ENCODE measurements around the gene VARS2. TPM values are rescaled to one million over a fixed set of nuclear protein-coding genes. Genes with fewer than 3 reads are reported as not detected.

VARS2 gene
- polyA plus RNA-seq, 6 donors from 2014 or later: 1.2 to 28.4 (median 19.4) TPM

DNA sequence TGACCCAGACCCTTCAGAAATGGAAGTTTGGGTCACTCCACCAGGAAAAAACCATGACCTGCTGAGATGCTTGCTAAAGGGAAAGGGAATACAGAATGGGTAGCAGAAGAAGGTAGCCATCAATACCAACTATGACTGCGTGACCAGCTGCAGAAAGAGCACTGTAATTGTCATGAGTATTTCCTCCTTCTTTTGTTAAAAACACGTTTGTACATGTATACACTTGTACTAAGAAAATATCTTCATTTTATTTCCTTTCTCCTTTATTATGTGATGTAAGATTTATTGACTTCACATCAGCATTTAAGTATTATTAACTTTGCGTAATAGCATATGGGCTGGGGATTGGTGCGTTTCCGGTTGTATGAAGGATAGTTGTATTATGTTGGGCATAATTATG lies 56.9 kb downstream of the VARS2 start:
- peaks cover 0 to 3% (median 0%) of the 10 kb centered on the region in 7 donors for H3K9me3 Mint-ChIP-seq
- H3K4me3 Mint-ChIP-seq: no peak overlapping the region
- no peaks in the 10 kb centered on the region for H3K36me3 Mint-ChIP-seq
- H3K4me1 Mint-ChIP-seq: peaks cover 4 to 6% (median 6%) of the 10 kb centered on the region in 3 donors
- ATAC-seq (ENCODE audit: low read depth in 2 of 2) (no peak), DNase-seq (no peak)
- H3K27ac Mint-ChIP-seq: no peak overlapping the region
- H3K27me3 Mint-ChIP-seq: peaks cover 13 to 40% (median 39%) of the 10 kb centered on the region in 3 donors

DNA sequence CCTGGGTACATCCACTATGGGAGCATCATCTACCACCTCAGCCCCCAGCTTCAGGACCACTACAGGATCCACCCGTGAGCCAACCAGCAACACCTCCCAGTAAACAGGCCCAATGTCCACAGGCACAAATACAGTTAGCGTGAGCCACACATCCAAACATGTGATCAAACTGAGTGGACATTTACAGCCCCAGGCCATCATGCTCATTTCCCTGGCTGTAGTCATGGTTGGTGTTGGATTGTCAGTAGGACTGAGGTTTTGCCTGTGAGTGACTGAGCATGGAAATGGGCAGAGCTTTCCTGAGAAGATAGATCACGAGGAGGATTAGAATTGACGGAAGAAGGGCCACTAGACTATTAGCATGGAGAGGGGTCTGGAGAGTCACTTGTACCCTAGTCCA lies 58.8 kb downstream of the VARS2 start:
- Mint-ChIP-seq H3K27me3 (peaks cover 5 to 38% (median 35%) of the 10 kb centered on the region in 3 donors), H3K9me3 (peaks cover 0 to 4% (median 0%) of the 10 kb centered on the region in 7 donors), H3K27ac (no peak overlapping the region), H3K4me1 (peaks cover 4 to 6% (median 6%) of the 10 kb centered on the region in 3 donors), H3K36me3 (no peaks in the 10 kb centered on the region), H3K4me3 (peak overlapping the region in 1 of 8 donors; percentile 21)
- ATAC-seq (ENCODE audit: low read depth in 2 of 2) (no peak), DNase-seq (no peak)

DNA sequence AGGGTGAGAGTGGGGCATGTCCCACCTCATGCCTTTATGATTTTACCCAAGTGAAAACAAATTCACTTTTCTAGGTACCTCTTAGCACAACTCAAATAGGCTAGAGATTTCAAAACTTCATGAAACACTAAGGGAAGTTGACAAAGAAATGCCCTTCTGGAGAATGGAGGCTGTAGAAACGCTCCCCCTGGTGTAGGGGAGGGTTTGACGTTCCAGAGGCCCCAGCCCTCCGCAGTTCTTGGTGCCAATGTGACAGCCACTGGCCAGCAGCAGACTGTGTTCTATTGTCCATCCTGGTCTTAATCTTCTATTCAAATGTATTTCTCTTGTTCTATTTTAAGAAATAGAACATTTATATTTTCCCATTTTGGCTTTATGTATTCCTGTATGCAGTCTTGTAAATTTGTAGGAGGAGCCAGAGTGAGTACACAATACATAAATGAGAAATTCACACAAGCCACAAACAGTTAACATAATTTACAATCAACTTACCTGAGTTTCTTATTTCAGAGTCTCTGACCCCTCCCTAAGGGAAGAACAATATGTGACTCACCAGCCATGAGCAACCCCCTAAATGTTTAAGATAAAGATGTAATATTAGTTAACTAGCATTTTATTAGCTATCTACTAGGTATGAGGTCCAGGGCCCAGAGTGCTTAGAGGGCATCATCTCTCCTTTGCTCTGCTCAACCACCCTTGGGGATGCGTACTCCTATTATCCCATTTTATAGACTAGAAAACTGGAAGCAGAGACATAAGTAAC lies 60.6 kb downstream of the VARS2 start:
- peaks cover 0 to 5% (median 0%) of the 10 kb centered on the region in 3 donors for H3K4me1 Mint-ChIP-seq
- H3K27ac Mint-ChIP-seq: no peak overlapping the region
- no peak overlapping the region for H3K4me3 Mint-ChIP-seq
- H3K36me3 Mint-ChIP-seq: no peaks in the 10 kb centered on the region
- H3K27me3 Mint-ChIP-seq: peaks cover 11 to 43% (median 40%) of the 10 kb centered on the region in 3 donors
- ATAC-seq (ENCODE audit: low read depth in 2 of 2) (no peak), DNase-seq (no peak)
- peaks cover 0 to 3% (median 0%) of the 10 kb centered on the region in 7 donors for H3K9me3 Mint-ChIP-seq

Other genes with a start within 250 kb of the VARS2 start
- 10 to 100 TPM in 5 of 6 donors, 1 to 10 TPM in 1; 4.2 to 27.0 (median 16.1) TPM for gene DHX16, start 241.2 kb upstream of the VARS2 start, polyA plus RNA-seq (ENCODE audit: low read depth in 6 of 6)
- 100 to 1,000 TPM in 1 of 6 donors, 10 to 100 TPM in 5; 70.3 to 103 (median 82.6) TPM for gene PPP1R18, start 227.6 kb upstream of the VARS2 start, polyA plus RNA-seq (ENCODE audit: low read depth in 6 of 6)
- gene NRM, start 223.3 kb upstream of the VARS2 start, polyA plus RNA-seq (ENCODE audit: low read depth in 6 of 6): 10 to 100 TPM; 37.3 to 72.1 (median 45.4) TPM
- gene MDC1, start 197.0 kb upstream of the VARS2 start, polyA plus RNA-seq (ENCODE audit: low read depth in 6 of 6): 1 to 10 TPM; 2.0 to 8.3 (median 3.5) TPM
- 100 to 1,000 TPM in 1 of 6 donors, 10 to 100 TPM in 5; 37.9 to 104 (median 73.3) TPM for gene TUBB, start 193.9 kb upstream of the VARS2 start, polyA plus RNA-seq (ENCODE audit: low read depth in 6 of 6)
- 10 to 100 TPM; 43.5 to 65.2 (median 52.4) TPM for gene FLOT1, start 171.6 kb upstream of the VARS2 start, polyA plus RNA-seq (ENCODE audit: low read depth in 6 of 6)
- under 1 TPM in 1 of 6 donors, not detected in 5; 0.31 TPM for gene IER3, start 169.7 kb upstream of the VARS2 start, polyA plus RNA-seq (ENCODE audit: low read depth in 6 of 6)
- 1 to 10 TPM; 3.6 to 8.0 (median 4.4) TPM for gene DDR1, start 29.7 kb upstream of the VARS2 start, polyA plus RNA-seq (ENCODE audit: low read depth in 6 of 6)
- gene GTF2H4, start 6.0 kb upstream of the VARS2 start, polyA plus RNA-seq (ENCODE audit: low read depth in 6 of 6): 10 to 100 TPM in 3 of 6 donors, 1 to 10 TPM in 3; 7.6 to 11.5 (median 9.6) TPM
- gene SFTA2, start 17.9 kb downstream of the VARS2 start, polyA plus RNA-seq (ENCODE audit: low read depth in 6 of 6): under 1 TPM in 1 of 6 donors, not detected in 5; 0.38 TPM
- not detected for gene MUCL3, start 26.7 kb downstream of the VARS2 start, polyA plus RNA-seq (ENCODE audit: low read depth in 6 of 6)
- not detected for gene MUC21, start 69.5 kb downstream of the VARS2 start, polyA plus RNA-seq (ENCODE audit: low read depth in 6 of 6)
- gene MUC22, start 96.2 kb downstream of the VARS2 start, polyA plus RNA-seq (ENCODE audit: low read depth in 6 of 6): not detected
- gene C6orf15, start 198.3 kb downstream of the VARS2 start, polyA plus RNA-seq (ENCODE audit: low read depth in 6 of 6): not detected
- not detected for gene PSORS1C1, start 200.6 kb downstream of the VARS2 start, polyA plus RNA-seq (ENCODE audit: low read depth in 6 of 6)
- not detected for gene CDSN, start 206.2 kb downstream of the VARS2 start, polyA plus RNA-seq (ENCODE audit: low read depth in 6 of 6)
- gene PSORS1C2, start 224.8 kb downstream of the VARS2 start, polyA plus RNA-seq (ENCODE audit: low read depth in 6 of 6): not detected
- 1 to 10 TPM; 2.6 to 6.1 (median 4.5) TPM for gene CCHCR1, start 243.6 kb downstream of the VARS2 start, polyA plus RNA-seq (ENCODE audit: low read depth in 6 of 6)
- 10 to 100 TPM in 4 of 6 donors, 1 to 10 TPM in 2; 8.4 to 12.3 (median 11.5) TPM for gene TCF19, start 244.4 kb downstream of the VARS2 start, polyA plus RNA-seq (ENCODE audit: low read depth in 6 of 6)